Putamen (tissue), 1 donor: Measurements from ENCODE around the gene SENP7.
A peak's percentile ranks its signal among the peaks of the same experiment; 100 is the strongest.
"Not testable (repeated sequence)": the region's sequence is repeated elsewhere in the genome, so short reads cannot be mapped to it uniquely, and the experiment has no call there.

Experiments used
- DNase-seq: peaks from one replicate; pipeline ENCODE4 v3.0.0-alpha.2; 2016; ENCODE audit warnings: low spot score

The SENP7 gene

GRCh38 chr3:101454629-101455028 is 58.4 kb downstream of the SENP7 start:
- DNase-seq, result no peak

GRCh38 chr3:101453961-101454360 is 59.1 kb downstream of the SENP7 start:
- no peak for DNase-seq

GRCh38 chr3:101438641-101439040 is 74.4 kb downstream of the SENP7 start:
- not testable (repeated sequence) for DNase-seq

- no peak for DNase-seq
Measured at GRCh38 chr3:101433652-101434051, 79.4 kb downstream of the SENP7 start.

GRCh38 chr3:101423984-101424888 is 88.8 kb downstream of the SENP7 start:
- no peak for DNase-seq

GRCh38 chr3:101418851-101419250 is 94.2 kb downstream of the SENP7 start:
- no peak for DNase-seq

- DNase-seq, result no peak
Measured at GRCh38 chr3:101414121-101414520, 98.9 kb downstream of the SENP7 start.

GRCh38 chr3:101413656-101414055 is 99.4 kb downstream of the SENP7 start:
- no peak for DNase-seq

GRCh38 chr3:101391413-101391950 is 121.5 kb downstream of the SENP7 start:
- no peak for DNase-seq

- no peak for DNase-seq
Measured at GRCh38 chr3:101388706-101389105, 124.3 kb downstream of the SENP7 start.

- no peak for DNase-seq
Measured at GRCh38 chr3:101387351-101387750, 125.7 kb downstream of the SENP7 start.

- no peak for DNase-seq
Measured at GRCh38 chr3:101384426-101384825, 128.6 kb downstream of the SENP7 start.

- DNase-seq, result no peak
Measured at GRCh38 chr3:101383656-101384055, 129.4 kb downstream of the SENP7 start.

- DNase-seq, result no peak
Measured at GRCh38 chr3:101383156-101383575, 129.8 kb downstream of the SENP7 start.

- peak; percentile 14 for DNase-seq
Measured at GRCh38 chr3:101381809-101382208, 131.2 kb downstream of the SENP7 start.

- DNase-seq, result no peak
Measured at GRCh38 chr3:101379658-101380376, 133.2 kb downstream of the SENP7 start.

- DNase-seq, result no peak
Measured at GRCh38 chr3:101377796-101378195, 135.2 kb downstream of the SENP7 start.

- DNase-seq, result no peak
Measured at GRCh38 chr3:101377209-101377608, 135.8 kb downstream of the SENP7 start.

GRCh38 chr3:101375586-101375985 is 137.4 kb downstream of the SENP7 start:
- no peak for DNase-seq

- no peak for DNase-seq
Measured at GRCh38 chr3:101362406-101362805, 150.6 kb downstream of the SENP7 start.

GRCh38 chr3:101351829-101352228 is 161.2 kb downstream of the SENP7 start:
- DNase-seq, result no peak

GRCh38 chr3:101340591-101340990 is 172.4 kb downstream of the SENP7 start:
- DNase-seq, result no peak

- no peak for DNase-seq
Measured at GRCh38 chr3:101333883-101334282, 179.1 kb downstream of the SENP7 start.
